AG04449 (cell line): ENCODE results near the gene PDE4D.
"Not testable (repeated sequence)": the region's sequence is repeated elsewhere in the genome, so short reads cannot be mapped to it uniquely, and the experiment has no call there.

ENCODE experiments used
- CTCF ChIA-PET: fragments of 350-600 bp; formaldehyde crosslinking; extraction: SDS; loops from one replicate; lab custom pipeline; 2021; ENCODE audit warnings: antibody characterized with exemption; lab: Yijun Ruan, JAX
- POLR2A ChIA-PET: fragments of 400-600, 350-600 bp; formaldehyde crosslinking; extraction: SDS; loops from one replicate; lab custom pipeline; 2020; ENCODE audit warnings: antibody characterized with exemption, inconsistent platforms; lab: Yijun Ruan, JAX
- DNase-seq: peaks from one replicate; pipeline ENCODE4 v3.0.0-alpha.2; 2010; ENCODE audit warnings: low read depth, low spot score
- H3K4me3 ChIP-seq: 2 replicates; pipeline ENCODE4 v1.5.1; 2011; ENCODE audit warnings: low read depth, mild to moderate bottlenecking, control low read depth, low read length
- CTCF ChIP-seq: IDR thresholded peaks from one replicate; pipeline ENCODE4 v1.5.1; 2011; ENCODE audit warnings: mild to moderate bottlenecking, moderate library complexity, low read length, control low read depth, inconsistent platforms; ENCODE audit not compliant: insufficient read depth; ENCODE audit errors: missing control alignments

PDE4D gene

GRCh38 chr5:59786334-59786805, 107.2 kb downstream of the PDE4D start:
- CTCF ChIA-PET: interaction anchor here (0.7 to 2.8 kb wide), 5 partner anchors 14 to 285 kb away, joined by 4 to 12 read pairs (median 7); no protein-coding TSS in a partner anchor
- POLR2A ChIA-PET: no interaction called here
- DNase-seq: peak; percentile 59
- no peak for TF ChIP-seq CTCF
- no peak overlapping the region for H3K4me3 ChIP-seq

GRCh38 chr5:59785676-59786333, 107.7 kb downstream of the PDE4D start:
- DNase-seq: no peak
- CTCF ChIA-PET: interaction anchor here (0.7 to 2.0 kb wide), 5 partner anchors 11 to 285 kb away, joined by 3 to 7 read pairs (median 4); no protein-coding TSS in a partner anchor

GRCh38 chr5:59784708-59785107, 108.8 kb downstream of the PDE4D start:
- CTCF ChIA-PET: interaction anchor here (0.9 to 1.0 kb wide), 2 partner anchors 10 to 14 kb away, joined by 3 read pairs; no protein-coding TSS in a partner anchor
- DNase-seq, POLR2A ChIA-PET, H3K4me3 ChIP-seq: not testable (repeated sequence)

More at GRCh38 chr5:59785676-59786333, 107.7 kb downstream of the PDE4D start:
- POLR2A ChIA-PET: interaction anchor here (0.6 kb wide), 1 partner anchor 15 kb away, joined by 3 read pairs; no protein-coding TSS in a partner anchor
- no peak for TF ChIP-seq CTCF
- H3K4me3 ChIP-seq: no peak overlapping the region

GRCh38 chr5:59783264-59783663, 110.3 kb downstream of the PDE4D start:
- H3K4me3 ChIP-seq: no peak overlapping the region
- no peak for TF ChIP-seq CTCF
- DNase-seq: no peak
- ChIA-PET CTCF (no interaction called here), POLR2A (no interaction called here)

DNA sequence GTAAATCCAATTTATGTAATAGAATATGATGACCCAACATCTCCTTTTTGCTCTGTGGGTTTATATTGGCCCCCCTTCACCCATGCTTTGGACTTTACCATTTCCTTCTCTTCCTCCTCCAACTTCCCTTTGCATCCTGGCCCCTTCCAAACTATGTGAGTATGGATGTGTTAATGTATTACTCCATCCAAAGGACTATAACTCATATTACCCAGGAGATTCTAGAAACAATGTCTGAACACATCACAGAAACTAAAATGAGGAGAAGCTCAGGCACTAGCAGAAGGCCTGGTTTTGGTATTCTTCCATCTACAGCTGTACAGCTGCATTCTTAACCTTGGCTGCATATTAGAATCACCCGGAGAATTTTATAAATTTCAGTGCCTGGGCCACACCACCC, 110.7 kb downstream of the PDE4D start:
- ChIA-PET POLR2A (no interaction called here), CTCF (no interaction called here)
- H3K4me3 ChIP-seq: no peak overlapping the region
- no peak for DNase-seq
- no peak for TF ChIP-seq CTCF

DNA sequence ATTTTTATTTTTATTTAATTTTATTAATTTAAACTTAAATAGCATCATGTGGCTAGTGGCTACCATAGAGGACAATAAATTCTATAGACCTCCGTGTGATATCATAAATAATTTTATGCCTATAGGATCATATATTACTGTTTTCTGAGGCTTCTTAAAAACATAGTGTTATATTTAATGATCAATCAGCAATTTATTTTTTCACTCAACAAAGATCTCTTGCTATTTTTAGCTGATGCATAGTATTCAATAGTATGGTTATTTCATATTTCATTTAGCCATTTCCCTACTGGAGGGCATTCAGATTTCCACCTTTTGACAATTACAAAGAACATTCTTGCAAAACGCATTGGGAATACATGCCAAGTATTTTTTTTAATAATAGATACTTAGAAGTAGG, 114.1 kb downstream of the PDE4D start:
- ChIA-PET CTCF (interaction anchor here (1.4 kb wide), 1 partner anchor 25 kb away, joined by 4 read pairs; no protein-coding TSS in a partner anchor), POLR2A (no interaction called here)
- no peak overlapping the region for H3K4me3 ChIP-seq
- TF ChIP-seq CTCF: no peak
- DNase-seq: no peak
